PC-9 (cell line): Measurements from ENCODE around the gene SLC8A1.

Experiments
- EZH2 ChIP-seq: fragments of 200-600 bp; sonication (generic); IDR thresholded peaks from 2 replicates; pipeline ENCODE4 v1.8.0; 2017; ENCODE audit warnings: antibody characterized with exemption, low read depth
- TF ChIP-seq, protein P1 (sequence below): fragments of 200-600 bp; sonication (generic); conservative IDR thresholded peaks from 2 replicates; pipeline ENCODE4 v1.6.1; 2017; ENCODE audit warnings: mixed run types, antibody characterized with exemption, mild to moderate bottlenecking, moderate library complexity

DNA sequence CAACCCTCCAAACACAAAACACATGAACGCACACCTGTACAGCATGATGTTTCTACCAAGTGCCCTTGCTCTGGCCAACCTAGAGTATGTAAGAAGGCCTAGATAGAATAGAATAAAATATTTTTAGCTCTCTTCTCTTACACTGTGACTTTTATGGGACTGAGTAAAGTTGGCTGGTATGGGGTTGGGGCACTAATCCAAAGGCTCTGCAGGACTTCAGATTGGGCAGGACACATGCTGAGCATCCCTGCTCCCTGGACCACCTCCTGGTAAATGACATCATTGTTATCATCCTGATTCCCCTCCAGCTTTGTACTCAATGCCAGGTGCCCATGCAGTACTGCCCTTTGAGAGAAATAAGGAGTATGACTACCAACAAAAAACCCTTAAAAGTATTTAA lies 322.2 kb downstream of the SLC8A1 start:
- TF ChIP-seq EZH2, result no peak
- TF ChIP-seq, protein P1, sequence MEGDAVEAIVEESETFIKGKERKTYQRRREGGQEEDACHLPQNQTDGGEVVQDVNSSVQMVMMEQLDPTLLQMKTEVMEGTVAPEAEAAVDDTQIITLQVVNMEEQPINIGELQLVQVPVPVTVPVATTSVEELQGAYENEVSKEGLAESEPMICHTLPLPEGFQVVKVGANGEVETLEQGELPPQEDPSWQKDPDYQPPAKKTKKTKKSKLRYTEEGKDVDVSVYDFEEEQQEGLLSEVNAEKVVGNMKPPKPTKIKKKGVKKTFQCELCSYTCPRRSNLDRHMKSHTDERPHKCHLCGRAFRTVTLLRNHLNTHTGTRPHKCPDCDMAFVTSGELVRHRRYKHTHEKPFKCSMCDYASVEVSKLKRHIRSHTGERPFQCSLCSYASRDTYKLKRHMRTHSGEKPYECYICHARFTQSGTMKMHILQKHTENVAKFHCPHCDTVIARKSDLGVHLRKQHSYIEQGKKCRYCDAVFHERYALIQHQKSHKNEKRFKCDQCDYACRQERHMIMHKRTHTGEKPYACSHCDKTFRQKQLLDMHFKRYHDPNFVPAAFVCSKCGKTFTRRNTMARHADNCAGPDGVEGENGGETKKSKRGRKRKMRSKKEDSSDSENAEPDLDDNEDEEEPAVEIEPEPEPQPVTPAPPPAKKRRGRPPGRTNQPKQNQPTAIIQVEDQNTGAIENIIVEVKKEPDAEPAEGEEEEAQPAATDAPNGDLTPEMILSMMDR, result no peak
